GM21515 (cell line): ENCODE measurements around the gene ACCS.

Source experiments
- ATAC-seq: cut with Tn5 transposase; IDR thresholded peaks from one replicate; pipeline ENCODE4 v1.9.1; 2021; ENCODE audit not compliant: unreplicated experiment

Gene ACCS

GRCh38 chr11:44128729-44129128 is 62.7 kb downstream of the ACCS start:
- ATAC-seq: no peak

GRCh38 chr11:44130751-44131150 is 64.7 kb downstream of the ACCS start:
- no peak for ATAC-seq

- no peak for ATAC-seq
Measured at GRCh38 chr11:44133335-44133946, 67.4 kb downstream of the ACCS start.
